Epithelial cell of proximal tubule (primary cell): ENCODE measurements around the gene SLC26A8. TPM values are rescaled to one million over a fixed set of nuclear protein-coding genes. Genes with fewer than 3 reads are reported as not detected.

Source experiments
- DNase-seq: peaks from one replicate; pipeline ENCODE4 v3.0.0-alpha.2; 2011; ENCODE audit warnings: low read depth
- H3K4me3 ChIP-seq: 2 replicates; pipeline ENCODE4 v1.5.1; 2011; ENCODE audit warnings: low read depth, mild to moderate bottlenecking, low read length
- CTCF ChIP-seq: conservative IDR thresholded peaks from 2 replicates; pipeline ENCODE4 v1.5.1; 2012; ENCODE audit warnings: low read depth, mild to moderate bottlenecking, low read length
- total RNA-seq: library from RNA; depleted of rRNA; stranded (reverse); fragments of >200 nt; gene quantifications from 2 replicates; pipeline ENCODE4 v1.2.3, GENCODE V29; 2015

The SLC26A8 gene
- total RNA-seq, 1 donor from 2014 or later, result not detected

DNA sequence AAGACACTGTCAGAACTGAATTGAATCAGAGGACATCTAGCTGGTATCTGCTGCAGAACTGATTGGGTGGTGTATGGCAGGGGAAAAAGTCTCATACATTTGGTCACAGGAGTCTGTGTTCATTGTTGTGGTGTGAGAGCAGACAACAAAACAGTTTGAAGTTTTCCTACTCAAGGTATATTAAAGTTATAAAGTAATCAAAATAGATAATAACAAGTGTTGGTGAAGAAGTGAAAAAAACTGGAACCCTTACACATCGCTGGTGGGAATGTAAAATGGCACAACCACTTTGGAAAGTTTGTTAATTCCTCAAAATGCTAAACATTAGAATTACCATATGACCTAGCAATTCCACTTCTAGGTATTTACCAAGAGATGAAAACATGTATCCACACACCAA lies 128.2 kb downstream of the SLC26A8 start:
- no peak overlapping the region for H3K4me3 ChIP-seq
- DNase-seq, result no peak
- TF ChIP-seq CTCF, result no peak

- DNase-seq, result no peak
- no peak overlapping the region for H3K4me3 ChIP-seq
- no peak for TF ChIP-seq CTCF
Measured at GRCh38 chr6:35895560-35895959, 128.9 kb downstream of the SLC26A8 start.

GRCh38 chr6:35894776-35895175 lies 129.7 kb downstream of the SLC26A8 start:
- no peak overlapping the region for H3K4me3 ChIP-seq
- DNase-seq, result no peak
- no peak for TF ChIP-seq CTCF

Other genes starting within 250 kb of the SLC26A8 start
- not detected in 2 replicates for gene CLPSL2, start 248.0 kb downstream of the SLC26A8 start, total RNA-seq
- not detected in 2 replicates for gene CLPSL1, start 243.6 kb downstream of the SLC26A8 start, total RNA-seq
- not detected in 2 replicates for gene CLPS, start 227.3 kb downstream of the SLC26A8 start, total RNA-seq
- 0.12 TPM in 1 of 2 replicates, not detected in the other for gene LHFPL5, start 219.3 kb downstream of the SLC26A8 start, total RNA-seq
- 103 and 115 TPM in 2 replicates for gene SRPK1, start 103.5 kb downstream of the SLC26A8 start, total RNA-seq
- gene MAPK14, start 3.2 kb upstream of the SLC26A8 start, total RNA-seq, result 27.3 and 36.5 TPM in 2 replicates
- gene MAPK13, start 105.9 kb upstream of the SLC26A8 start, total RNA-seq, result 33.8 and 44.6 TPM in 2 replicates
- gene BRPF3, start 172.1 kb upstream of the SLC26A8 start, total RNA-seq, result 7.1 and 11.4 TPM in 2 replicates
- not detected in 2 replicates for gene PNPLA1, start 245.4 kb upstream of the SLC26A8 start, total RNA-seq